Measurements from ENCODE around the gene HOXD10. TPM values are rescaled to one million over a fixed set of nuclear protein-coding genes. Genes with fewer than 3 reads are reported as not detected.

Gene HOXD10
- total RNA-seq, 2 experiments from 2014 or later, result not detected

GRCh38 chr2:176112375-176113302 lies 3.9 kb upstream of the HOXD10 start:
- intact Hi-C loops (cut with micrococcal nuclease; ENCODE audit: unreplicated experiment), result no loop called here
- CTCF ChIA-PET (ENCODE audit: unreplicated experiment), result interaction anchor here (0.6 kb wide), 1 partner anchor 501 kb away, joined by 3 read pairs; no protein-coding TSS in a partner anchor
- no peaks in the 10 kb centered on the region for H3K9me3 ChIP-seq (ENCODE audit: low read length)
- H2AFZ ChIP-seq (ENCODE audit: low read length), result no peak overlapping the region
- TF ChIP-seq CTCF (conservative IDR thresholded peaks at IDR 0.05; ENCODE audit: low read length), result no peak
- no peak for TF ChIP-seq EZH2phosphoT487 (IDR thresholded peaks at IDR 0.05; ENCODE audit: borderline replicate concordance, low read depth, low read length)
- DNase-seq (ENCODE audit: low spot score), result no peak
- no peak overlapping the region for H3K27ac ChIP-seq (ENCODE audit: low read depth, low read length, poor library complexity, severe bottlenecking)
- no peaks in the 10 kb centered on the region for H4K20me1 ChIP-seq (ENCODE audit: insufficient read depth, low read length)
- H3K4me2 ChIP-seq (ENCODE audit: low read length), result no peak overlapping the region
- H3K36me3 ChIP-seq (ENCODE audit: insufficient read depth, low read length), result no peaks in the 10 kb centered on the region
- H3K4me3 ChIP-seq (ENCODE audit: low read depth, low read length, poor library complexity, severe bottlenecking), result no peak overlapping the region
- POLR2A ChIA-PET, result no interaction called here
- H3K79me2 ChIP-seq (ENCODE audit: insufficient read depth, low read depth, low read length), result no peaks in the 10 kb centered on the region
- no peaks in the 10 kb centered on the region for H3K9me2 ChIP-seq (ENCODE audit: insufficient read depth, low read length)
- BruUV-seq (replicated peaks), result no TSS peak
- no peaks in the 10 kb centered on the region for H3K4me1 ChIP-seq (ENCODE audit: insufficient read depth, low read length, poor library complexity, severe bottlenecking)

GRCh38 chr2:176114120-176114929 lies 2.3 kb upstream of the HOXD10 start:
- Histone ChIP-seq H3K9me3 (ENCODE audit: low read length) (no peaks in the 10 kb centered on the region), H3K27ac (ENCODE audit: low read depth, low read length, poor library complexity, severe bottlenecking) (no peak overlapping the region), H3K79me2 (ENCODE audit: insufficient read depth, low read depth, low read length) (no peaks in the 10 kb centered on the region), H3K4me3 (ENCODE audit: low read depth, low read length, poor library complexity, severe bottlenecking) (no peak overlapping the region), H3K4me1 (ENCODE audit: insufficient read depth, low read length, poor library complexity, severe bottlenecking) (no peaks in the 10 kb centered on the region), H2AFZ (ENCODE audit: low read length) (no peak overlapping the region), H3K36me3 (ENCODE audit: insufficient read depth, low read length) (no peaks in the 10 kb centered on the region), H4K20me1 (ENCODE audit: insufficient read depth, low read length) (no peaks in the 10 kb centered on the region), H3K4me2 (ENCODE audit: low read length) (no peak overlapping the region), H3K9me2 (ENCODE audit: insufficient read depth, low read length) (no peaks in the 10 kb centered on the region)
- intact Hi-C loops (cut with micrococcal nuclease; ENCODE audit: unreplicated experiment), result no loop called here
- ChIA-PET POLR2A (no interaction called here), CTCF (ENCODE audit: unreplicated experiment) (no interaction called here)
- BruUV-seq (replicated peaks), result no TSS peak
- no peak for DNase-seq (ENCODE audit: low spot score)
- TF ChIP-seq CTCF (conservative IDR thresholded peaks at IDR 0.05; ENCODE audit: low read length) (no peak), EZH2phosphoT487 (IDR thresholded peaks at IDR 0.05; ENCODE audit: borderline replicate concordance, low read depth, low read length) (no peak)
